Activated naive CD8-positive, alpha-beta T cell treated with anti-CD3 and anti-CD28 coated beads, Interleukin-2, amount 50 U/mL, for 24 hours (primary cell): ENCODE measurements around the gene WDR27.
"Not testable (repeated sequence)": the region's sequence is repeated elsewhere in the genome, so short reads cannot be mapped to it uniquely, and the experiment has no call there.

Experiments used
- ATAC-seq: fragments of 150-1000 bp; cut with Tn5 transposase; one replicate; pipeline ENCODE4 v1.10.0; 2021
- DNase-seq: peaks from one replicate; pipeline ENCODE4 v3.0.0; 2021
- H3K27ac Mint-ChIP-seq: one replicate; pipeline ENCODE4 v1.8.0; 2021; ENCODE audit warnings: mild to moderate bottlenecking, mixed read lengths
- H3K27me3 Mint-ChIP-seq: one replicate; pipeline ENCODE4 v1.8.0; 2021; ENCODE audit warnings: mixed read lengths
- H3K36me3 Mint-ChIP-seq: one replicate; pipeline ENCODE4 v1.8.0; 2021; ENCODE audit warnings: low read depth, mixed read lengths
- H3K4me1 Mint-ChIP-seq: one replicate; pipeline ENCODE4 v1.8.0; 2021; ENCODE audit warnings: mixed read lengths
- H3K4me3 Mint-ChIP-seq: one replicate; pipeline ENCODE4 v1.8.0; 2021; ENCODE audit warnings: mild to moderate bottlenecking, moderate library complexity, mixed read lengths
- H3K9me3 Mint-ChIP-seq: one replicate; pipeline ENCODE4 v1.8.0; 2021; ENCODE audit warnings: mixed read lengths

The WDR27 gene

DNA sequence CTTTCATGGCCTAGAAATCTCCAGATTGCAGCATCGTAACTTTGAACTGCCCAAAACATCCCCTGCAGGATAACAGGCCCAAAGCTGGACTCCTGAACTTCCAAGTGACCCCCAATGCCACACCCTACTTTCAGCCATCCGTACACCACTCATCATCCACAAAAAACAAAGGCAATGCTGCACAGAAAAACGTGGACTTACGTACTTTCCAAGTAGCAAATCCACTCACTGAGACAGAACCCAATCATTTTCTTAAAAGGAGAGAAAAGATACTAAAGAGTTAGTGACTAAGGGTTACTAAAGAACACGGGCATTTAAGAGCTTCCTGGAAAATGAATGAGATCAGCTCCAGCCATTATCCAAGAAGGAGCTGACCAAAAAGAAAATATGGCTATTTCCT, 211.0 kb downstream of the WDR27 start:
- H3K27me3 Mint-ChIP-seq = no peaks in the 10 kb centered on the region
- H3K36me3 Mint-ChIP-seq = peaks cover 2% of the 10 kb centered on the region
- DNase-seq (no peak), ATAC-seq (no peak)
- H3K27ac Mint-ChIP-seq = no peak overlapping the region
- H3K9me3 Mint-ChIP-seq = no peaks in the 10 kb centered on the region
- no peaks in the 10 kb centered on the region for H3K4me1 Mint-ChIP-seq
- H3K4me3 Mint-ChIP-seq = no peak overlapping the region

DNA sequence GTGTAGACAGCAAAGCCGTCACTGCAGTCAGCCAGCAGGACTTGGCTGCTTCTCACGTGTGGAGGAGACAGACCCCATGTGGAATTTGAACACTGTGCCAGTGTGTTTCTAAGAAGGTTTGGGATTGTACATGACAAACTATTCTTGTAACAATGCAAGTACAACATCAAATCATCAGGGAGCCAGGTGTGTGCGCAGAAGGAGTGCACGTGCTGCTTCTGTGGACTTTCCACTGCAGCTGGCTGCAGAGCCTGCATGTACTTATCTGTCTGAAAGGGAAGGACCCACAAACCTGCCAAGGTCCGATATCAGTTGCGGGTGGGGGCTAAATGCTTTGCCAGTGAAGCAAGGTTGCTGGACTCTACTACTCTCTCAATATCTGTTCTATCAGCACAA, 211.6 kb downstream of the WDR27 start:
- Mint-ChIP-seq H3K36me3 (no peaks in the 10 kb centered on the region), H3K27ac (no peak overlapping the region), H3K4me3 (no peak overlapping the region), H3K27me3 (no peaks in the 10 kb centered on the region), H3K9me3 (no peaks in the 10 kb centered on the region), H3K4me1 (no peaks in the 10 kb centered on the region)
- ATAC-seq = no peak
- DNase-seq = no peak

DNA sequence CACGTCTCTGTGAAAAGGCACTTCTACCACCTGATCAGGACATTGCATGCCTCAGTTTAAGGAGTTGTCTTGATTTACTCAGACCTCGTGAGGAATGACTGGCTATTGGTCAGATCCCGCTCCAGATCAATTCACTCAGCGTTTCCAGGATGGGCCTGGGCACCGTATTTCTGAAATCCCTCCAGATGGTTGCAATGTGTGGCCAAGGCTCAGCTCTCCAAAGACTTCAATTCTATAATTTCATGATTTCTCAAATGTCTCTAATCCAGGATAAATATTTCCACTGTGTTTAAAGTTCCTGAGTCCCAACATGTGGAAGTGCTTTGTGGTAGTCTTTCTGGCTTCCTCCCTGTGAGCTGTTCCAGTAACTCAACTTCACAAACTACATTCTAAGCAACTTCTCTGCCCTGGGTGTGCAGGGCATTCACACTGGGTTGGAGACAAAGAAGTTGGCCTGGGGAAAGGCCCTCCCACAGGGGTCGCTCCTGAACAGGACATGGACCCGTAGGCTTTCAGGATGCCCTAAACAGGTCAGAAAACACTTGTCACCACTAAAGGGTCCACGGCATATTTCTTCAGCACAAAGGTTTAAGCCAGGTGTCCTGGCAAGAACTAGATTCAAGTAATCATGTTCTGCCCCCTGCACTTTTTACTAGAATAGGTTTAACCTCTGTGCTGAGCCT, 212.1 kb downstream of the WDR27 start:
- Mint-ChIP-seq H3K27ac (no peak overlapping the region), H3K4me3 (no peak overlapping the region), H3K4me1 (no peaks in the 10 kb centered on the region), H3K9me3 (no peaks in the 10 kb centered on the region), H3K27me3 (no peaks in the 10 kb centered on the region), H3K36me3 (no peaks in the 10 kb centered on the region)
- ATAC-seq (no peak), DNase-seq (no peak)

DNA sequence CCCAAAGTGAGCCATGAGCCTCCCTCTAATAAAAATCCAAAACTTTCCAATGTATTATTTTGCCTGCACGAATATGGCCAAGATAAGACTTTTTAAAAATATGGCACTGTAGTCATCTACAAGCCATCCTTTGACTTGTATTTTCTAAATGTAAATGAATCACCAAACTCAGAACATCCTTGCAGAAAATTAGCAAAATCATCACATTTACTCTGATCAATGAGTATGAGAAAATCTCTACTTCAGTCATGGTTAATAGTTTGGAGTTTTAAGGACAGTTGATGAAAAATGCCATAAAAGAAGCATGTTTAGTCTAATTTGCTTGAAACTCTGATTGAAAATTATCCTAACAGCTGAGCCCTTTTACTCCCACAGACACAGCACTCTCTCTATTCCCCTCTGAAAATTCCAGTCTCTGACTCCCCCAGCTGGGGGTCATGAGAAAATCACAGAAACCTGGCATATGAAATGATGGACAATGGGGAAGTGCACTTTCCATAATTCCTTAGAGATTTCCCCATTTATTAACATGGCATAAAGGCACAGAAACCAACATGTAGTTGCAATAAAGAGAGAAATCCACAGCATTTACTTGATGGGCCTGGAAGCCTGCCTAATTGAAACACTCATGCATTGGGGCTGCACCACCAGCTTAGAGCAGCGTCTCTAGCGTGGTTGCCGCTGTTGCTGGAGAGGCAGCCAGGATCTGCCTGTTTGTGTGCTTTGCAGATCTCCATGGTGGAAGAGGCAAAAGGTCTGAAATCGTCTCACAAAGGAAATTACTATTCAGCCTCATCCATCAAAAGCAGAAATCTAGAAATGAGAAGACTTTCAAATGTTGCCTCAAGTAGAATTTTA, 214.0 kb downstream of the WDR27 start:
- peaks cover 5% of the 10 kb centered on the region for H3K9me3 Mint-ChIP-seq
- ATAC-seq = no peak
- DNase-seq = no peak
- H3K36me3 Mint-ChIP-seq = peaks cover 4% of the 10 kb centered on the region
- no peak overlapping the region for H3K27ac Mint-ChIP-seq
- no peaks in the 10 kb centered on the region for H3K4me1 Mint-ChIP-seq
- no peak overlapping the region for H3K4me3 Mint-ChIP-seq
- H3K27me3 Mint-ChIP-seq = no peaks in the 10 kb centered on the region

DNA sequence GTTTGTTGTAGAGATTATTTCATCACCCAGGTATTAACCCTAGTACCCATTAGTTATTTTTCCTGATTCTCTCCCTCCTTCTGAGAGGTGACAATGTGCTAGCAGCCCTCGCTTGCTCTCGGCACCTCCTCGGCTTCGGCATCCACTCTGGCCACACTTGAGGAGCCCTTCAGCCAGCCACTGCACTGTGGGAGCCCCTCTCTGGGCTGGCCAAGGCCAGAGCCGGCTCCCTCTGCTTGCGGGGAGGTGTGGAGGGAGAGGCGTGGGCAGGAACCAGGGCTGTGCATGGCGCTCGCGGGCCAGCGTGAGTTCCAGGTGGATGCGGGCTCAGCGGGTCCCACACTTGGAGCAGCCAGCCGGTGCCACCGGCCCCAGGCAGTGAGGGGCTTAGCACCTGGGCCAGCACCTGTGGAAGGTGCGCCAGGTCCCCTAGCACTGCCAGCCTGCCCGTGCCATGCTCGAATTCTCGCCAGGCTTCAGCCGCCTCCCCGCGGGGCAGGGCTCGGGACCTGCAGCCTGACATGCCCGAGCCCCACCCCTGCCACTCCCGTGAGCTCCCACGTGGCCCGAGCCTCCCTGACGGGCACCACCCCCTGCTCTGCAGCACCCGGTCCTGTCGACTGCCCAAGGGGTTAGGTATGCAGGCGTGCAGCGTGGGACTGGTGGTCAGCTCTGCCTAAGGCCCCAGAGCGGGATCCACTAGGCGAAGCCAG, 221.9 kb downstream of the WDR27 start:
- Mint-ChIP-seq H3K36me3 (peaks cover 22% of the 10 kb centered on the region), H3K27ac (no peak overlapping the region)
- no peak for ATAC-seq

DNA sequence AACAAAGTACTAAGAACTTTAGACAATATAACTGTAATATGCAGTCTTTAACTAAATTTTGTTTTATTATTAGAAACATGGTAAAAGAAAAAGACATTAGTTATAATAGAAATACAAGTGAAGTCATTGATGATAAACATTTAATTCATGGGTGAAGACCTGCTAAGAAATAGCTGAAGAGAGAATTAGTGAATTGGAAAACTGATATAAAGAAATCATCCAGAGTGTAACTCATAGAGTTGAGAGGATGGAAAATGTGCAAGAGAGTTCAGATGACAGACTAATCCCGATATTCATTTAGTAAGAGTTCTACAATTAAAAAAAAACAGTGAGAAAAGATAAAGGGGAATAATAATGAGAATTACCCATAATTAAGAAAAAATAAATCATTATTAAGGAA, 227.5 kb downstream of the WDR27 start:
- ATAC-seq = no peak
- no peaks in the 10 kb centered on the region for H3K4me1 Mint-ChIP-seq
- H3K4me3 Mint-ChIP-seq = no peak overlapping the region
- H3K9me3 Mint-ChIP-seq = peaks cover 47% of the 10 kb centered on the region
- DNase-seq = no peak
- H3K27me3 Mint-ChIP-seq = no peaks in the 10 kb centered on the region
- no peak overlapping the region for H3K27ac Mint-ChIP-seq
- peaks cover 10% of the 10 kb centered on the region for H3K36me3 Mint-ChIP-seq

More for the DNA sequence above, 221.9 kb downstream of the WDR27 start:
- Mint-ChIP-seq H3K4me1 (no peaks in the 10 kb centered on the region), H3K27me3 (no peaks in the 10 kb centered on the region), H3K4me3 (no peak overlapping the region), H3K9me3 (peaks cover 34% of the 10 kb centered on the region)
- no peak for DNase-seq

DNA sequence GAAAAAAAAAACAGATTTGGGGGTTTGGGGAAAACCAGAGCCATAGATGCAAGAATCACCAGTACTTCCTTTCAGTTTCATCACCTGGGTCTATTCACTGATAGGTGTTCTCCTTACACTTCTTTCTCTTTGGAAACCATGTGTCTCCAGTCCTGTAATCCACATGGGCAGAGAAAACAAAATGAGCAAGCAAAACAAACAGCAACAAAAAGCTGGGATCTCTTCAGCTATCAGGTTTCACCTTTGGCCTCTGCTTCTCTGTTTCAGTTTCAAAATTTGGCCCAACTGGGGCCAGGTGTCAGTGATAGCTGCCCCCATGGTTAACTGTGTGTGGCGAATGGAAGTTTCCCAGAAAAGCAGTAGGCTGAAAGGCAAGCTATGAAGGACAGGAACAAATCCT, 228.2 kb downstream of the WDR27 start:
- Mint-ChIP-seq H3K27ac (no peak overlapping the region), H3K27me3 (no peaks in the 10 kb centered on the region), H3K4me3 (no peak overlapping the region), H3K9me3 (peaks cover 48% of the 10 kb centered on the region), H3K36me3 (peaks cover 15% of the 10 kb centered on the region), H3K4me1 (no peaks in the 10 kb centered on the region)
- ATAC-seq (no peak), DNase-seq (no peak)

DNA sequence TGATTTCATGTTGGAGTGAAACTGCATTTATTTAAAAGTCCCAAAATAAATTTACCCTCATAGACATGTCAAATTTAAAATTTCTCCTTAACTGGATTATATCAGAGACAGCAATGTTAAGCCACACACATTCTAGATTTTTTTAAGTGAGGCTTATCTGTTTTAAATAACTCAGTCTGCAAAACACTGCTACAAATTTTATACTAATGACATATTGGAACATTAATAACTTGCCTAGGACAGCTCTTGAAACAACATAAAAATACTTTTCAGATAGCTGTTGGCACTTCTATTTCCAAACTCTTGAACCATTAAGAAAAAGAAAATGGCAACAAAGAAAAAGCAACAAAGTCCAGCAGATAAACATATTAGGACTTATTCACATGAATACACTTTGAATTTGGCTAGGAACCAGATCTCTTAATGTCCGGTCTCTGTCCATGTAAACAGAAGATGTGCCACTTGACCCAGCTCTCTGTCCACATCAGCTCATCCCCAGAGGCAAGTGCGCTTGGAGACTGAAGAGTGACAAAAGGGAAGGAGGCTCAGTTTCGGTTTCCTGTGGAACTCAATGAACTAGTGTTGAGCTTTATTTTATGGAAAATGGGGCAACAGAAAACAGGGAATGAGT, 228.9 kb downstream of the WDR27 start:
- no peaks in the 10 kb centered on the region for H3K4me1 Mint-ChIP-seq
- H3K9me3 Mint-ChIP-seq = peaks cover 53% of the 10 kb centered on the region
- no peaks in the 10 kb centered on the region for H3K27me3 Mint-ChIP-seq
- no peak for ATAC-seq
- H3K4me3 Mint-ChIP-seq = no peak overlapping the region
- no peak for DNase-seq
- H3K27ac Mint-ChIP-seq = no peak overlapping the region
- peaks cover 21% of the 10 kb centered on the region for H3K36me3 Mint-ChIP-seq

DNA sequence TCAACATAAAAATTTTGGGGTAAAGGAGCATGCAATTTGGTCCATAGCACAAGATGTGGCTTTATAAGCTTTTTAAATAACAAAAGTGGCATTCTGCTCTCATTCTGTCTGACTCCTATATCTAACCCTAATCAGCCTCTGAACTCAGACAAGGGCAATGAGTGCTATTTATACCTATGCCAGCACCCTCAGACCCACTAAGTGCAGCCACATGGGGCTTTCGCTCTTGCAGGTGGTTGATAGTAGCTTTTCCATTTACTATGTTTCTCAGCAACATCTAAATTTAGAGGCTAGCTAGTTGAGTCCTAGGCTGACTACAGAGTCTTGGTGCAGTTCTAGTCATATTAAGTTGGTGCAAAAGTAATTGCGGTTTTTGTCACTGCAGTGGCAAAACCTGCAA, 231.0 kb downstream of the WDR27 start:
- DNase-seq (no peak), ATAC-seq (no peak)
- Mint-ChIP-seq H3K4me1 (no peaks in the 10 kb centered on the region), H3K27me3 (no peaks in the 10 kb centered on the region), H3K27ac (no peak overlapping the region), H3K4me3 (no peak overlapping the region), H3K9me3 (peaks cover 54% of the 10 kb centered on the region), H3K36me3 (peaks cover 22% of the 10 kb centered on the region)

DNA sequence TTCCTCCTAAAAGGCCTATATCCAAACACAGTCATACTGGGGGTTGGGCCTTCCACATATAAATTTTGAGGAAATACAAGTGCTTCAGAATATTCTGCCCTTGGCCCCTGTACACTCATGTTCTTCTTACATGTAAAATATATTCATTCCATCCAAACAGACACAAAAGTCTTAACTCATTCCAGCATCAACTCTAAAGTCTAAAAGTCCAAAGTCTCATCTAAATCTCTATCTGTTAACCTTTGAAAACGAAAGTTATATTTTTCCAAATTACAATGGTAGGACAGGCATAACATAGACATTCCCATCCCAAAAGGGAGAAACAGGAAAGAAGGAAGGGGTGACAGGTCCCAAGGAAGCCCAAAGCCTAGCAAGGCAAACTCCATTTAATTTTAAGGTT, 232.8 kb downstream of the WDR27 start:
- H3K36me3 Mint-ChIP-seq = peaks cover 17% of the 10 kb centered on the region
- no peaks in the 10 kb centered on the region for H3K4me1 Mint-ChIP-seq
- peaks cover 47% of the 10 kb centered on the region for H3K9me3 Mint-ChIP-seq
- H3K4me3 Mint-ChIP-seq = no peak overlapping the region
- ATAC-seq (no peak), DNase-seq (no peak)
- no peak overlapping the region for H3K27ac Mint-ChIP-seq
- peaks cover 2% of the 10 kb centered on the region for H3K27me3 Mint-ChIP-seq

DNA sequence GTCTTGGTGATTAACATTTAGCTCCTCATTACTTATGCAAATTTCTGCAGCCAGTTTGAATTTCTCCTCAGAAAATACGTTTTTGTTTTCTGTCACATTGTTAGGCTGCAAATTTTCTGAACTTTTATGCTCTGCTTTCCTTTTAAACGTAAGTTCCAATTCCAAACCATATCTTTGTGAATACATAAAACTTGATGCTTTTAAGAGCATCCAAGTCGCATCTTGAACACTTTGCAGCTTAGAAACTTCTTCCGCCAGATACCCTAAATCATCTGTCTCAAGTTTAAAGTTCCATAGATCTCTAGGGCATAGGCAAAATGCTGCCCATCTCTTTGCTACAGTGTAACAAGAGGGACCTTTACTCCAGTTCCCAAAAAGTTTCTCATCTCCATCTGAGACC, 234.1 kb downstream of the WDR27 start:
- H3K27ac Mint-ChIP-seq, H3K4me1 Mint-ChIP-seq, H3K4me3 Mint-ChIP-seq, ATAC-seq, DNase-seq, H3K27me3 Mint-ChIP-seq: not testable (repeated sequence)
- H3K36me3 Mint-ChIP-seq = peaks cover 17% of the 10 kb centered on the region
- peaks cover 35% of the 10 kb centered on the region for H3K9me3 Mint-ChIP-seq

DNA sequence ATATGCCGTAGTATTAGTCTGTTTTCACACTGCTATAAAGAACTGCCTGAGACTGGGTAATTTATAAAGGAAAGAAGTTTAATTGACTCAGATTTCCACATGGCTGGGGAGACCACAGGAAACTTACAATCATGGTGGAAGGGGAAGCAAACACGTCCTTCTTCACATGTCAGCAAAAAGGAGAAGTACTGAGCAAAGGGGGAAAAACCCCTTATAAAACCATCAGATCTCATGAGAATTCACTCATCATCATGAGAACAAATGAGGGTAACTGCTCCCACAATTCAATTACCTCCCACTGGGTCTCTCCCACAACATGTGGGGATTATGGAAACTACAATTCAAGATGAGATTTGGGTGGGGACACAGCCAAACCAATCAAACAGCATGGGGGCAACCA, 235.6 kb downstream of the WDR27 start:
- peaks cover 35% of the 10 kb centered on the region for H3K9me3 Mint-ChIP-seq

DNA sequence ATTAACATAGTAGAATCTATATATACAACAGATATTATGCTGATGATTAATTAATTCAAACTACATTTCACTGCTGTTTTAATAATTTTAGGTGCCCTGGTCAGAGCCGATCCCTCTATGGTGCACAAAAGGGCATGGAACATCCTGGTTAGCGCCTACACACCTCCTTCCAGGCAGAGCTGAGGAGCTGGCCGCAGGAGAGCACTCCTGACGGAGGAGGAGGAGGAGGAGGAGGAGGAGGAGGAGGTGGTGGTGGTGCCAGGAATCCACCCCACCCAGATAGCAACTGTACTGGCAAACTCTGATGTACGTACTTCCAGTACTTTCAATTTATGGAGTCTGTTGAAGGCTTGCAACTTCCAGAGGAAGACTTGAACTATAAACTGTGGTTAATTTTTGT, 244.1 kb downstream of the WDR27 start:
- Mint-ChIP-seq H3K4me1 (no peaks in the 10 kb centered on the region), H3K27ac (no peak overlapping the region), H3K9me3 (peaks cover 13% of the 10 kb centered on the region), H3K4me3 (no peak overlapping the region), H3K27me3 (no peaks in the 10 kb centered on the region), H3K36me3 (no peaks in the 10 kb centered on the region)
- no peak for DNase-seq
- no peak for ATAC-seq

More for the DNA sequence above, 235.6 kb downstream of the WDR27 start:
- H3K4me1 Mint-ChIP-seq, H3K27me3 Mint-ChIP-seq, ATAC-seq, H3K27ac Mint-ChIP-seq, H3K4me3 Mint-ChIP-seq, DNase-seq: not testable (repeated sequence)
- peaks cover 14% of the 10 kb centered on the region for H3K36me3 Mint-ChIP-seq

DNA sequence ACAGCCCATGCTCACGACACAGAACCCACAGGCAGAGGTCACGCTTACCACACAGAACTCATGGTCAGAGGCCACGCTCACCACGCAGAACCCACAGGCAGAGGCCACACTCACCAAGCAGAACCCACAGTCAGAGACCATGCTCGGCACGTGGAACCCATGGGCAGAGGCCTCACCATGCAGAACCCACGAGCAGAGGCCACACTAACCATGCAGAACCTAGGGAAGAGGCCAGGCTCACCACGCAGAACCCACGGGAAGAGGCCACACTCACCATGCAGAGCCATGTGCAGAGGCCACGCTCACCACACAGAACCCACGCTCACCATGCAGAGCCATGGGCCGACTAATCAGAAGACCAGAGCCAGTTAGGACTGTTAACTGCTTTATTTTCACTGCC, 245.0 kb downstream of the WDR27 start:
- no peak for ATAC-seq
- H3K4me1 Mint-ChIP-seq = no peaks in the 10 kb centered on the region
- peaks cover 13% of the 10 kb centered on the region for H3K9me3 Mint-ChIP-seq
- H3K4me3 Mint-ChIP-seq = no peak overlapping the region
- no peak for DNase-seq
- no peaks in the 10 kb centered on the region for H3K27me3 Mint-ChIP-seq
- H3K36me3 Mint-ChIP-seq = no peaks in the 10 kb centered on the region
- H3K27ac Mint-ChIP-seq = no peak overlapping the region
